Activated CD4-positive, CD25-positive, alpha-beta regulatory T cell treated with anti-CD3 and anti-CD28 coated beads, Interleukin-2, amount 50 U/mL, for 16 hours (primary cell): Measurements from ENCODE around the gene CFAP157.

ENCODE experiments used
- DNase-seq: peaks from one replicate; pipeline ENCODE4 v3.0.0-alpha.2; 2020; ENCODE audit warnings: low read depth, low spot score

CFAP157 gene

GRCh38 chr9:127706836-127707241 lies at the start of gene CFAP157:
TSS of gene CFAP157 (plus strand) at chr9:127706988. CDS start at chr9:127707032, 44 bp downstream.
- no peak for DNase-seq

DNA sequence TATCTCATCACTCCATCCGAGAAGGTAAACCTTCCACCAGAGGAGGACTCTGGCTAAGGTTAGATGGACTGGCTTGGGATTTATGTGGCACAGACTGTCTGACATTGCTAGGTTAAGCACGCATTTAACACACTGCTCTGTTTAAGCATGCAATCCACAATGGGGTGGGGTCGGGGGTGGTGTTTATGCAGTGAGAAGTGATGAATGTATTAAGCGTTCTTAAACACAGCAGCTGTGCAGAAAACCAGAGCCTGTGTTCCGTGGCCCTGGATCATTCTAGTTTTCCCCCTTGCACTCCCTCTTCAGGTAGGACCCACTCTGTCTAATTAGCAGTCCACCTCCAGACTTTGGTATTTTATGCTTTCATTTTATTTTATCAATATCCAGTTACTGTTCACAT lies 48.4 kb upstream of the CFAP157 start:
- no peak for DNase-seq

- DNase-seq = no peak
Measured at GRCh38 chr9:127660886-127661741, 45.7 kb upstream of the CFAP157 start.

- no peak for DNase-seq
Measured at GRCh38 chr9:127662617-127663016, 44.2 kb upstream of the CFAP157 start.

DNA sequence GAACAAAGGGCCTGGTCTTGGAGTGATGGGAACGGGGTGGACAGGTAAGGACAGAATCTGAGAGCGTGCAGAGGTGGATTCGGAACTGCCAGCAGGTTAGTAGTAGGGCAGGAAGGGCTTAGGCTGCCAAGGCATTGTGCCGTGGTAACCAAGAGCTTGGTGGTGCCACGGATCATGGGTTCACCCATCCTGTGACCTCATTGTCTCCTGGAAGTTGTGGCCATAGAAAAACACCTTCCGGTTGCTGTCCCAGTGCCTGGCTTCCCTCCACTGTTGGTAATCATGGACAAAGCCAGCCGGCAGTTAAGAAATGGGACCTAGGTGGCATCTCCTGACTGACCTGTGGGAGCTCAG lies 42.5 kb upstream of the CFAP157 start:
- DNase-seq = no peak

DNA sequence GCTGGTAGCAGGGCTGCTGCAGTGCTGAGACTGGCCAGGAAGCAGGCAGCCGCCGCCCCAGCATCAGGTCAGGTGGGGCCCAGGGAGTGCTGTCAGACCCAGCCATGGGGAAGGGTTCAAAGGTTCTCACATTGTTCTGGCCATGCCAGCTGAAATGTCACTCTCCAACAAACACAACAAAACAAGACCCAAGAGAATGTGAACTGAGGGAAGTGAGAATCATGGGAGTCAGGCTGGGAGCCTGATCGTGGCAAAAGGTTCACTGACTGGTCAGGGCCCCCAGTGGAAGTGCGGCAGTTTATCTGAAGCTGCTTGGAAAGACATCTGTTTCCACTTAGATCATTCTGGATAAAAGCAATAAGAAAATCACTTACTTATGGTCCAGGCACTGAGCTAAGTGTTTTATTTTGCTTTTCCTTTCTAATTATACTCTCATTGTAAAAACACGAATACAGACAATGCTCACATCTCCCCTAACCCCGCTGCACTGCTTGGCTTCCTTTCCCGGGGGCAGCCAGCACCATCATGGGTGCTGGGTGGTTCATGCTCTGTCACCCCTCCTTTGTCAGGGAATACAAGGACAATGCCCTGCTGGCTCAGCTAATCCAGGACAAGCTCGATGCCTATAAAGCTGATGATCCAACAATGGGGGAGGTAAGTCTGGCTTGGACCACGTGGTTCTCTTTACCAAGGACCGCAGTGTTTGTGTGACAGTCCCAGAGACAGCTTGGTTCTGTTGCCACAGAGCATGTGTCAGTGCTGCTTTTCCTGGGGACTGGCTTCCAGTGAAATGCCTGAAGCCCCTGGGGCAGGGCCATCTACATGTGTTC lies 41.9 kb upstream of the CFAP157 start:
- DNase-seq = no peak

- no peak for DNase-seq
Measured at GRCh38 chr9:127667127-127667844, 39.5 kb upstream of the CFAP157 start.

DNA sequence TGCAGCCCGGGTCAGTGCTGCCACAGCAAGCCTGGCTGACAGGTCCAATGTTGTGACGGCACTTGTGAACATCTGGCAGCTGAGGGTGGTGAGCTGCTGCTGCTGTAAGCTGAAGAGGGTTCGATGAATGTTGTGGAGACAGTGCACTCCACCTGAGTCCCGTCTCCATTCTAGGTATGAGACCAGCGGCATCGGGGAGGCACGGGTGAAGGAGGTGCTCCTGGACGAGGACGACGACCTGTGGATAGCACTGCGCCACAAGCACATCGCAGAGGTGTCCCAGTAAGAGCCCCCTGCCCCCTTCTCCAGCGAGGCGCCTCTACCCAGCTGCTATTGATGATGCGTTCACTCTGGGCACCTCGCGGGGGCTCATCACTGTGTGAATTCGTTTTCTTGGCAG lies 38.9 kb upstream of the CFAP157 start:
- DNase-seq = no peak

GRCh38 chr9:127673234-127673633 lies 33.6 kb upstream of the CFAP157 start:
- DNase-seq = no peak

DNA sequence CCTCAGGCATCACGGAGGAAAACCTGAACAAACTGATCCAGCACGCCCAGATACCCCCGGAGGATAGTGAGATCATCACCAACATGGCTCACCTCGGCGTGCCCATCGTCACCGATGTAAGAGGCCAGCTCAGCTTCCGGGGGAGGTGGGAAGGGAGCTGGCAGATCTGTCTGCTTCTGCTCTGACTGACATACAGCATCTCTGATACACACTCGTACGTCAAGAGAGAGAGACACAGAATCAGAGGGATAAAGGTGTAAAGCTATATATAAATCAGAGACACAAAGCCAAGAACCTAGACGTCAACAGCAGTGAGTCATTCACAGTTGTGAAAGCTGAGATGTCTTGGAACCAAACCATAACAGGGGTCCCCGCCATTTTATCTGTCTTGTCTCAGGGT lies 30.1 kb upstream of the CFAP157 start:
- DNase-seq = no peak

DNA sequence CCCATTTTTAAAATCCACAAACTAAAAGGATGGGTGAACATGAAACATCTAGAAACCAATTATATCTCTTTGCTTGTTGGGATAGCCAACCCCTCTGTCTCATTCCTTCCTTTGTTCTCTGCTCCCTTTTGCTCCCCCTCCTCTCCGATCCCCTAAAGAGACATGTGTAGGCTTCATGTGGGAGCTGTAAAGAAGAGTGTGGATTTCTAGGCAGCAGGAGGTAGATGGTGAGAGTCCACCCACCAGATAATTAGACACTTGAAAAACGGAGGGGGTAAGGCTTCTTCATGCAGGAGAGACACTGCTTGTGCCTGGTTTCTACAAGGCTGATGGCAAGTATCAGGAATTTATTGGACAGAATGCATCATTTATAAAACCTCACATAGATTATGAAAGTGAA lies 27.3 kb upstream of the CFAP157 start:
- no peak for DNase-seq

- DNase-seq = no peak
Measured at GRCh38 chr9:127680226-127680625, 26.6 kb upstream of the CFAP157 start.

- no peak for DNase-seq
Measured at GRCh38 chr9:127680846-127681245, 25.9 kb upstream of the CFAP157 start.

DNA sequence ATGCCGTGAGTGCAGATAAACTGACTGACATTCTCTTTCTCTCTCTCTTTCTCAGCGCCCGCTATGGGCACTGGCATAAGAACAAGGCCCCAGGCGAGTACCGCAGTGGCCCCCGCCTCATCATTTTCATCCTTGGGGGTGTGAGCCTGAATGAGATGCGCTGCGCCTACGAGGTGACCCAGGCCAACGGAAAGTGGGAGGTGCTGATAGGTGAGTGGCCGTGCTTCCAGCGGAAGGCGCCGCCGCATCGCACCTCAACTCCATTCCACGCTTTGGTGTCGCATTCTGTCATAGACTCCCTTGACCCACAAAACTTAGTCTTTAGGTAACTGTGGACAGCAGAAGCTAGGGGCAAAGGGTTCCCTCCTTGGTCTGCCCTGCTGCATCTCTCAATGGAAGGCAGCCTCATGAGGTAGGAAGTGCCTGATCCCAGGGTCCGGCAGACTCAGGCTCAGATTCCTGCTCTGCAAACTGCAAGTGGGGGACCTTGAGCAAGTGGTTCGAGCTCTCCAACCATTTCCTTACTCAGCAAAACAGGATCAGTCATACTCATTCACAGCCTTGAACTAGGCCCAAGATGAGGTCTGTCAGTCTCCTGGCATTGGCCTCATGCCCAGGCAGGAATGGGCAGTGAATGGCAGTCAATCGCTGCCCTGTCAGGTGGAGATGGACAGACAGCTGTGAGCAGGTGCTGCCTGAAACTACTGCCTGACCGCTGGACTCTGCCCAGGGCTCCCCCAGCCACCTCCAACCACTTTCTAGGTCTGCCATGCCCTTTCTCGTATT lies 24.2 kb upstream of the CFAP157 start:
- no peak for DNase-seq

- DNase-seq = no peak
Measured at GRCh38 chr9:127683723-127684122, 23.1 kb upstream of the CFAP157 start.

DNA sequence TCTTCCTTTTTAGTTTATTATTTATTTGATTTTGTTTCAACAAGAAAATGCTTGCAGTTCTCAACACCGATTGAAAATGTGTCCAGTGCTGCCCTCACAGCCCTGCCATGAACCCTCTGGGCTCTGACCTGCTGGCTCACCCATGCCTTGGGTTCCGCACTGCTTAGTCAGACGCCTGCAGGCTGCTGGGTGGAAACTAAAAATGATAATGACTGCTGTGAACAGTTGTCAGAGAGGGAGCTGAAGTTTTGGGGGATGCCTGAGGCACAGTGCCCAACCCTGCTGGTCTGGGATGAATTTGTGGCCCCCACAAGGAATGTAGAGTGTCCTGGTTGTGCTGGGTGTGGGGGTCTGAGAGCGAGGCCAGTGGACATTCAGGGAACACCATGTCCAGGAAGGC lies 22.2 kb upstream of the CFAP157 start:
- no peak for DNase-seq

GRCh38 chr9:127686461-127687393 lies 20.1 kb upstream of the CFAP157 start:
- DNase-seq = no peak

GRCh38 chr9:127689329-127690000 lies 17.3 kb upstream of the CFAP157 start:
- no peak for DNase-seq

- DNase-seq = no peak
Measured at GRCh38 chr9:127690735-127691134, 16.1 kb upstream of the CFAP157 start.

DNA sequence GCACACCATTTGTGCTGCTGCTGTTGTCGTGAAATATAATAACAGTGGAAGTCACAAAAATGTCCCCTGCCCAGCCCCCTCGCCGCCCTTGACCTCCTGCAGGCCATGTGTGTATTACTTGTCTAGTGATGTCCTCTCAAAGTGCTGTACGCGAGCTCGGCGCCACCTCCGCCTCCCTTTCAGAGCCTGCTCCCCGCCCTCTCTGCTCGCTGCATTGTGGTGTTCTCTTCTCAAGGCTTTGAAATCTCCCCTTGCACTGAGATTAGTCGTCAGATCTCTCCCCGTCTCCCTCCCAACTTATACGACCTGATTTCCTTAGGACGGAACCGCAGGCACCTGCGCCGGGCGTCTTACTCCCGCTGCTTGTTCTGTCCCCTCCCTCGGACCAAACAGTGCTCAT lies 14.7 kb upstream of the CFAP157 start:
- no peak for DNase-seq
